Right hindlimb (tissue), 1 donor: ENCODE results near the gene CAMSAP2.

ENCODE experiments used
- DNase-seq: peaks from one replicate; pipeline ENCODE4 v3.0.0-alpha.2; 2018

Gene CAMSAP2

DNA sequence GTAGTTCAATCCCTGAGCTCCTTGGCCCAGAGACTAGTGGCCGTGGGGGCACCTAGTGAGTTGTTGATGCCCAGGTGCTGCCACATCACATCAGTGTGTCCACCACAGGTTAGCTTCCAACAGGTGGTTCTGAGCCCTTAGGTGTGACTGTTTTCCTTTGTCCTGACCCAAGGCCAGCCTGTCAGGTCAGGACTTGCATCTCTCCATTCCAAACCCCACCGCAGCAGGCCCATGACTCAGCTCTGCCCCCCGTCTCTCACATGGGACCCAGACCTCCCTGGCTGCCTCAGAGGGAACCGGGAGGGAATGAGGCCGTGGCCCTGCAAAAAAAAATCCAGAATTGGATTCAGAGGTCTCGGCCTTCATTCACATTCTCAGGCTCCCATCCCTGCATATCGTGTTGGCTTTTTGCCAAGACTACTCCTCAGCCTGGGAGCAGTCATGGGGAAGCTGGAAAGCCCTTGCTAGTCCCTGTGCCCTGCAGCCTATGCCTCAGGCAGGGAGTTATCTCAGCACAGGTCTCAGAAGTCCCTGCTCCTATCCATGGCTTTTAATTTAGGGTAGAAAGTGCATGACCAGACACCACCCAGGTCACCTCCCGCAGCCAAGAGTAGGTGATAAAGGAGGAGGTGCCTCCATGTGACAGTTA, 163.2 kb downstream of the CAMSAP2 start:
- no peak for DNase-seq

DNA sequence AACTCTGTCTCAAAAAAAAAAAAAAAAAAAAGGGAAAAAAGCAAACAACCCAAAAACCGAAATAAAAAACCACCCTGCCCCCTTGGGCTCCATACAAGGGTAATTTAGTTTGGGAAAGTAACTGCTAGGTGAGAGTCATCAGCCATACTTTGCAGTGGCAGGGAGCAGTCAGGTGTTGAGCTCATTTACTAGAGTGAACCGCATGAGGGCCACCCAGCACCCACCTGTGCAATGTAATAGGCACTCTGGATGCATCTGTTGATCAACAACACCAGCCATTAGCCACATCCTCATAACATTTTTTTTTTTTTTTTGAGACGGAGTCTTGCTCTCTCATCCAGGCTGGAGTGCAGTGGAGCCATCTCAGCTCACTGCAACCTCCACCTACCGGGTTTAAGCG, 165.1 kb downstream of the CAMSAP2 start:
- no peak for DNase-seq

DNA sequence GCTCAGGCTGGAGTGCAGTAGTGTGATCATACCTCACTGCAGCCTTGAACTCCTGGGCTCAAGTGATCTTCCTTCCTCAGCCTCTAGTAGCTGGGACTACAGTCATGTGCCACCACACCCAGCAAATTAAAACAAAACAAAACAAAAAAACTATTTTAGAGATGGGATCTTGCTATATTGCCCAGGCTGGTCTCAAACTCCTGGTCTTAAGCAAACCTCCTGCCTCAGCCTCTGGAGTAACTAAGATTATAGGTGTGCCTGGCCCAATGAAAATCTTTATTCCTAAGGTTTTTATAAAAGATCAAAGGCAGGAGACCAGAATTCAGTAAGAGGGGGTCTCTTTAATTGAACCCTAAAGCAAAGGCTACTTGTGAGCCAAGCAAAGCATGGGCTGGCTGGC, 166.1 kb downstream of the CAMSAP2 start:
- DNase-seq = no peak

DNA sequence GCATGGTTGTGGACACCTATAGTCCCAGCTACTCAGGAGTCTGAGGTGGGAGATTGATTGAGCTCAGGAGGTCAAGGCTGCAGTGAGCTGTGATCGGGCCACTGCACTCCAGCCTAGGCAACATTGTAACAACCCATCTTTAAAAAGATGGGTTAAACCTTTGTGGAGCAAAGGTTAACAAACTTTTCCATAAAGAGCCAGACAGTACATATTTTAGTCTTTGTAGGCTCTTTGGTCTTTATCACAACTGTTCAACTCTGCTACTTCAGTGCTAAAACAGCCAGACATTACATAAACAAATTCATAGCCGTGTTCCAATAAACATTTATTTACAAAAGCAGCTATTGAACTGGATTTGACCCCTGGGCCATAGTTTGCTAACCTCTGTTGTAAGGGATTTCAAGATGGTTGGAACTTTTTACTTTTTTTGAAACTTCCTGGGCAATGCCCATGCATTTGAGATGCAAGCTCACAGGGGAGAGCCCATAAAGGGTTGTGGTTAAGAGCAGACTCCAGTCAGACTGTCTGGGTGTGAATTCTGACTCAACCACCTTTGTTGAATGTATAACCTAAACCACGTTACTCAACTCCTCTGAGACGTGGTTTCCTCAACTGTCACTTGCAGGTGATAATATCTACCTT, 166.8 kb downstream of the CAMSAP2 start:
- DNase-seq = no peak

DNA sequence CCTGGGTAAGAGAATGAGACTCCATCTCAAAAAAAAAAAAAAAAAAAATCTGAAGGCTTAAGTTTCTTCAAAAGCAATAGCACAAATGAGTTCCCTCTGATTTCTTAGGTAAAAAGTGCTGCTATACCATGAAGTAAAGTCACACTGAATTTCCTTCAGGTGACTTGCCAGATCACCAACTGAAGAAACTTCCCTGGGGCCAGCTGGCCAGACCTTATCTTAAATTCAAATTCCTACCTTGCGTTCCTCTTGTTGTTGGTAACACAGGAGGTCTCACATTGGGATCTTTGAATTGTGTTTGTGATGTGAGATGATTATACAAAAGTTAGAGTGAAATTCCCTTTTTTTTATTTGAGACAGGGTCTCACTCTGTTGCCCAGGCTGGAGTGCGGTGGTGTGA, 167.8 kb downstream of the CAMSAP2 start:
- DNase-seq = no peak

DNA sequence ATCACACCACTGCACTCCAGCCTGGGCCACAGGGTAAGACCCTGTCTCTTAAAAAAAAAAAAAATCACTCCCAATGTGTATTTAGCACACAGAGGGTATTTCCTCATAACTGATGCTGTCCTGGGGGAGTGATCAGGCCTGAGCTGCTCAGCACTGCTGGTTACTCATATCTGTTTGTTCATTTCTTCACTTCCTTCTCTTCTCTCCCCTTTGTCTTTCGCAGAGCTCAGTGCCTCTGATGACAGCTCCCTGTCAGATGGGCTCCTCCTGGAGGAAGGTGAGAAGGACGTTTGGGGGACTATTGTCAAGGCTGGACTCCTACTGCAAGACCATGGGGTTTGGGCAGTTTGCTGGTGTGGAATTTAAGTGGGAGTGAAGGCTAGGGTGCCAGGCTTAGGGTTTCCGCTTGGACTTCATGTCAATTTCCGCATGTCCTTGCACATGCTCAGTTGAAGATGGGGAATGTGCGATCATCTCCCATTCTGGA, 169.0 kb downstream of the CAMSAP2 start:
- no peak for DNase-seq

DNA sequence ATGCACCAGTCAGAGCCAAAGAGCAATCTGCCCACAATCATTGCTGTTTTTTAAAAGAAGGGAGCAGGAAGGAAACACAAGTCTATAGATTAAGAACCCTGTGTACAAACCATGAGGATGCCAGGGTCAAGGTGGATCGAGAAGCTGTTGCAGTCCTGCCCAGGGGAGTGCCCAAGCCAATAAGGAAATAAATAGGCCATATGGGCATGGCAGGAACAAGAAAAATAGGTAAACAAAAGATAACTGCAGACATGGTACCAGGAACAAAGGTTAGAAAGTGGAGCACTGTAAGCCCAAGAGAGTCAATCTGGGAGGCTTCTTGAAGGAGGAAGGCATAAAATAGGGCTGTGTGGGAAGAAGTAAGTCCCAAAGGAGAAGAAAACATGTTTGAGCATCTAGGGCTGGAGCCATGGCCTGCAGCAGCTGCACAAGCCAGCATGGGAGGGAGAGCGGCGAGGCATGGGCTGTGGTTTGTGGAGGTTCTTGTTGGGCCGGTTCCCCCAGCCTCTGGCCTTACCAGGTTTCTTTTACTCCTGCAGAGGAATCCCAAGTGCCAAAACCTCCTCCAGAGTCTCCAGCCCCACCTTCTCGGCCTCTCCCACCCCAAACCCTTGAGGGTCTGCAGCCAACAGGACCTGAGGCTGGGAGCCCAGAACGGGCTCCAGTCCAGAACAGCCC, 169.6 kb downstream of the CAMSAP2 start:
- no peak for DNase-seq

DNA sequence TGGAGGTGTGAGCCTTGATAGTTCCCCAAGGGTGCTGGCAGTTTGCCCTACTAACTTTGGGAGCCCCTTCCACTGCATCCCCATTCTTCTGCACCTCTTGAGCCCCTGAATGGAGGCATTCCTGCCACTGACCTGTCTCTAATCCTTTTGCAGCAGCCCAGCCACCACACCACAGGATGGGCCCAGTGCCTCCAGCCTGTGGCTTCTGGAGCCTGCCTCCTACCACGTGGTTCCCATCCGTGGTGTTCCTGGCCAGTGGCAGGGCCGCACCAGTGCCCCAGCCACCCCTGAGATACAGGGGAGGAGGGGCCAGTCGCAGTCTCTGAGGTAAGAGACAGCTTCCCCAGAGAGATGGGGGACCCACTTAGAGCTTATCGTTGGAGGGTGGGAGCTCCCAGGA, 170.4 kb downstream of the CAMSAP2 start:
- no peak for DNase-seq

DNA sequence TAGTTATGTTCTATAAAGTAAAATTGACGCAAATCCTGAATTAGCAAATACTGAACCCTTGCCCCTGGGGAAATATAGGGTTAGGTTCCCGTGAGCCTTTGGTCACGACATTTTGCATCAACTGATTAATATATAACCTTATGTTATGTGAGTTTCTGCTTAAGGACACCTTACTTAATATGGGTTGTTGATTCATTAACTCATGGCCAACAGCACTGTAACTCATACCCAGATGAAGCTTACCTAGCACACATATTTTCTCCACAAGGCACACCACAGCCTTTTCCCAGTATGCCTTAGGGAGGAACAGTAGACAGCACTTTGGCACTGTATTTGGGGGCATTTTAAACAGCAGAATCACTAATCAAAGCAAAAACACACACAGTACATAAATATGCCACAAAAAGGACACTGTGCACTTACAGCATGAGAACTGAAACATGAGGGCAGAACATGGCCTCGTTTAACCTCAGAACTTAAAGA, 171.1 kb downstream of the CAMSAP2 start:
- no peak for DNase-seq
